NT2/D1 (cell line): ENCODE data around the gene OGG1.

Experiments used
- DNase-seq: peaks from one replicate; pipeline ENCODE4 v3.0.0-alpha.2; 2011; ENCODE audit warnings: low read depth, low spot score
- H3K27me3 ChIP-seq: 2 replicates; pipeline ENCODE4 v1.6.0; 2011; ENCODE audit warnings: mild to moderate bottlenecking; ENCODE audit not compliant: insufficient read length, insufficient read depth
- H3K36me3 ChIP-seq: 2 replicates; pipeline ENCODE4 v1.6.1; 2011; ENCODE audit warnings: mild to moderate bottlenecking, low read length, mixed read lengths; ENCODE audit not compliant: insufficient read depth, insufficient read length
- H3K4me1 ChIP-seq: 2 replicates; pipeline ENCODE4 v1.5.1; 2011; ENCODE audit not compliant: insufficient read depth, insufficient read length
- H3K4me3 ChIP-seq: 2 replicates; pipeline ENCODE4 v1.5.1; 2011; ENCODE audit warnings: low read depth; ENCODE audit not compliant: insufficient read length
- H3K9ac ChIP-seq: 2 replicates; pipeline ENCODE4 v1.6.0; 2011; ENCODE audit warnings: low read depth; ENCODE audit not compliant: insufficient read length
- H3K9me3 ChIP-seq: 2 replicates; pipeline ENCODE4 v1.5.1; 2011; ENCODE audit warnings: mild to moderate bottlenecking, low read length; ENCODE audit not compliant: insufficient read depth
- SUZ12 ChIP-seq: IDR thresholded peaks from 2 replicates; pipeline ENCODE4 v1.6.1; 2011; ENCODE audit not compliant: insufficient read length, insufficient read depth; ENCODE audit errors: extremely low read depth
- YY1 ChIP-seq: IDR thresholded peaks from 2 replicates; pipeline ENCODE4 v1.6.1; 2011; ENCODE audit not compliant: insufficient read length, insufficient read depth
- ZNF274 ChIP-seq: IDR thresholded peaks from 2 replicates; pipeline ENCODE4 v1.6.1; 2011; ENCODE audit warnings: mild to moderate bottlenecking, low read depth, low read length

Gene OGG1

GRCh38 chr3:9704347-9705322 lies 45.1 kb upstream of the OGG1 start:
- peaks cover 18% of the 10 kb centered on the region for H3K27me3 ChIP-seq
- H3K4me3 ChIP-seq = peak overlapping the region; percentile 46
- H3K9me3 ChIP-seq = no peaks in the 10 kb centered on the region
- peaks cover 5% of the 10 kb centered on the region for H3K4me1 ChIP-seq
- H3K9ac ChIP-seq = peak overlapping the region; percentile 50
- peak; percentile 49 for DNase-seq
- peaks cover 20% of the 10 kb centered on the region for H3K36me3 ChIP-seq
- TF ChIP-seq YY1 (no peak), ZNF274 (no peak), SUZ12 (no peak)

GRCh38 chr3:9710174-9710739 lies 39.5 kb upstream of the OGG1 start:
- no peaks in the 10 kb centered on the region for H3K36me3 ChIP-seq
- H3K9me3 ChIP-seq = no peaks in the 10 kb centered on the region
- H3K9ac ChIP-seq = no peak overlapping the region
- DNase-seq = no peak
- peaks cover 5% of the 10 kb centered on the region for H3K4me1 ChIP-seq
- H3K27me3 ChIP-seq = no peaks in the 10 kb centered on the region
- TF ChIP-seq SUZ12 (no peak), ZNF274 (no peak), YY1 (no peak)
- H3K4me3 ChIP-seq = no peak overlapping the region

- no peak for DNase-seq
- TF ChIP-seq YY1 (no peak), ZNF274 (no peak), SUZ12 (no peak)
- Histone ChIP-seq H3K36me3 (no peaks in the 10 kb centered on the region), H3K4me3 (no peak overlapping the region), H3K9me3 (no peaks in the 10 kb centered on the region), H3K4me1 (no peaks in the 10 kb centered on the region), H3K9ac (no peak overlapping the region), H3K27me3 (no peaks in the 10 kb centered on the region)
Observed at GRCh38 chr3:9712415-9712814, 37.3 kb upstream of the OGG1 start.

GRCh38 chr3:9713142-9713541 lies 36.6 kb upstream of the OGG1 start:
- no peaks in the 10 kb centered on the region for H3K9me3 ChIP-seq
- no peak overlapping the region for H3K4me3 ChIP-seq
- DNase-seq = no peak
- no peaks in the 10 kb centered on the region for H3K4me1 ChIP-seq
- H3K36me3 ChIP-seq = no peaks in the 10 kb centered on the region
- H3K27me3 ChIP-seq = no peaks in the 10 kb centered on the region
- TF ChIP-seq ZNF274 (no peak), YY1 (no peak), SUZ12 (no peak)
- H3K9ac ChIP-seq = no peak overlapping the region

GRCh38 chr3:9715136-9715535 lies 34.6 kb upstream of the OGG1 start:
- Histone ChIP-seq H3K9ac (no peak overlapping the region), H3K27me3 (no peaks in the 10 kb centered on the region), H3K36me3 (no peaks in the 10 kb centered on the region), H3K4me3 (no peak overlapping the region), H3K9me3 (no peaks in the 10 kb centered on the region), H3K4me1 (no peaks in the 10 kb centered on the region)
- no peak for DNase-seq
- TF ChIP-seq SUZ12 = no peak

GRCh38 chr3:9715764-9716437 lies 33.9 kb upstream of the OGG1 start:
- TF ChIP-seq SUZ12 (no peak), YY1 (no peak), ZNF274 (no peak)
- Histone ChIP-seq H3K4me3 (no peak overlapping the region), H3K4me1 (no peaks in the 10 kb centered on the region), H3K36me3 (no peaks in the 10 kb centered on the region), H3K27me3 (no peaks in the 10 kb centered on the region), H3K9me3 (no peaks in the 10 kb centered on the region), H3K9ac (no peak overlapping the region)
- DNase-seq = no peak

GRCh38 chr3:9716801-9717555 lies 32.8 kb upstream of the OGG1 start:
- DNase-seq = no peak
- H3K9ac ChIP-seq = no peak overlapping the region
- H3K27me3 ChIP-seq = no peaks in the 10 kb centered on the region
- no peaks in the 10 kb centered on the region for H3K36me3 ChIP-seq
- H3K9me3 ChIP-seq = no peaks in the 10 kb centered on the region
- TF ChIP-seq ZNF274 (no peak), YY1 (no peak), SUZ12 (no peak)
- H3K4me3 ChIP-seq = no peak overlapping the region
- no peaks in the 10 kb centered on the region for H3K4me1 ChIP-seq
